HG03025 (cell line): ENCODE data around the gene RPS29.

ENCODE experiments used
- ATAC-seq: cut with Tn5 transposase; IDR thresholded peaks from one replicate; pipeline ENCODE4 v1.9.1; 2021; ENCODE audit warnings: mild to moderate bottlenecking, moderate library complexity; ENCODE audit not compliant: unreplicated experiment, low FRiP score

The RPS29 gene

DNA sequence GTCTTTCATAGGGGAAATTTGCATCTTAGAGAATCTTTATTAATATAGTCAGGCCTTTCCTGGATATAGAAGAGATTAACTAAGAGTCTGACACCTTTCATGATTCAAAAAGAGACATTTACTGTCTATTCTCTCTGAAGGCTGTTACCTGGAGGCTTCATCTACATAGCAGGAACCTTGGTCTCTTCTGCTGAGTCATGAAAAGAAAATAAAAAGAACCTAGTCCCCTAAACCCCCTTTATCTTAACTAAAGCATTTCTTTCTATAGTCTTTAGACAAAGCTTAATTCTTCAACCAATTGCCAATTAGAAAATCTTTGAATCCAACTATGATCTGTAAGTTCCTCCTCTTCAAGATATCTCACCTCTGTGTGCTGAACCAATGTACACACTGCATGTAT is 33.1 kb downstream of the RPS29 start:
- no peak for ATAC-seq

DNA sequence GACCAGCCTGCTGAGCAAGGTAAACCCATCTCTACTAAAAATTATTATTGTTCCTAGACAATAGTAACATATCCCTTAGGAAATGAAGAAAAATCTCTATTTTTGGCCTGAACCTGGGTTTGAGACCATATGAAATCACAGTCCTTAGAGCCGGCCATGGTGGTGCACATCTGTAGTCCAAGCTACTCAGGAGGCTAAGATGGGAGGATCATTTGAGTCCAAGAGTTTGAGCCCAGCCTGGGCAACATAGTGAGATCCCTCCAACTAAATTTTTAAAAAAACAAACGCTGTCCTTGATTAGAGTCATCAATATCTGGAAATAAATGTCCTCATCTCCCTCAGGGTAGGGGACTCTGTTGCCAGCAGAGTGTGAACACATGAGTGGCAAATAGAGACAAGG is 34.6 kb downstream of the RPS29 start:
- ATAC-seq, result no peak

DNA sequence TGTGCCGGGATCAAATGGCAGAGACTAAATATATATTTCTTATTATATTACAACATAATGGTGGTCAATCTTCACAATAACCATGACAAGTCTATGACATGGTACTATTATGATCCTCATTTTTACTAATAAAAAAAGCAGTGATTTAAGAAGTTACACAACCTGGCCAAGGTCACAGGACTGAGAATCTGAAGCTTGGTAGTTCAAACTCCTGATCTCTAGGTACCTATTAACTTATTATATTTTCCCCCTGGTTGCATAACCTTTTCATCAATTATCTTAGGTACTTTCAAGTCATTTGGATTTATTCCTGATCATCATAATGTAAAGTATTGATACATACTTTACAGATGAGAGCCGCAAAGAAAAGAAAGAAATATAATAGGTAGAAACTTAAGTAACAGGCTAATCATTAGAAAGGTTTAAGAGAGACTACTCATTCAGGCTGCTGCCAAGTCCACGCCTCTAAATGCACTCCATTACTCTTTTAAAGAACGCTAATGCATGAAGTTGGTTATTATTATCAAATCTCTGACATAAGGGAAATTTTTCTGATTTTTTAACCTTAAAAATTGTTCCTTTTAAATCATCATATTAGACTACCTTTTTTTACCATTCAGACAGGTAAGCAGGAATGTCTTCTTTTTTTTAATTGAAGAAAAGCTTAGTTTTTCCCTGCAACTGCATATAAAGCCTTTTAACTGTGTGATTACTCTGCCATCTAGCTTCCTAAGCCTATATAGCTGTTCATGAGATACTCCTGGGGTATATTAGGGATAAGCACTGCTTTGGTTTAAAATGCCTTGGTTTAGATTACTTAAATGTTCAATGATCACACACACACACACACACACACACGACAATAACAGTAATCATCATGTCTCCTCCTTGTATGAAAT is 35.6 kb downstream of the RPS29 start:
- ATAC-seq, result no peak

DNA sequence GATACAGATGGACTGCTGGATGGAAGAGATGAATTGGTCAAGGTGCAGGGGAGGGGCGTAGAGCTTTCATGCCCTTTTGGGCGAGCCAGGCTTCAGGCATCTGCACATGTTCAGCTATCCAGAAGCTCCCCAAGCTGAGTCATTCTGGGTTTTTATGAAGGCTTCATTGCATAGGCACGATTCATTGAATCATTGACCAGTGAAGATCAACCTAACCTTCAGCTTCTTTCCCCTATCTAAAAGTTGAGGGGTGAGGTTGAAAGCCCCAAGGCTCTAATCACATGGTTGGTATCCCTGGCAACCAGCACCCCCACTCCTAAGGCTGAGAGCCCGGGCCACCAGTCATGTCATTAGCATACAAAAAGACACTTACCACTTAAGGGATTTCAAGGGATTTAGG is 36.3 kb downstream of the RPS29 start:
- ATAC-seq, result no peak

DNA sequence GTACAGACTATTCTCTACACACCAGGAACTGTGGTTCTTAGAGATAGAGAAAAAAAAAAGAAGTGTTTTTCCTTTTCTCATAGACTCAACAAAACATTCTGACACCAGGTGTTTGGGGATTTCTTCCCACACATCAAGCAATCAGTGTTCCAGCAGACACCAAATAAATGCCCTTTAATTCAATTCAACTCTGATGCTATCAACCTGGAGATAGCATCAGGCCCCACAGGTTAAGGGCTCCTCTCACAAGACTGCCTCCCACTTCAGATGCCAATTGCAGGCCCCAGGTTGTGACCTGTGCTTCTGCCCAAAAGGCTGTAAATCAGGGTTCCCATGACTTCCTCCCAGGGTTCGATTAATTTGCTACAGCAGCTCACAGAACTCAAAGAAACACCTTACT is 36.7 kb downstream of the RPS29 start:
- ATAC-seq, result no peak

DNA sequence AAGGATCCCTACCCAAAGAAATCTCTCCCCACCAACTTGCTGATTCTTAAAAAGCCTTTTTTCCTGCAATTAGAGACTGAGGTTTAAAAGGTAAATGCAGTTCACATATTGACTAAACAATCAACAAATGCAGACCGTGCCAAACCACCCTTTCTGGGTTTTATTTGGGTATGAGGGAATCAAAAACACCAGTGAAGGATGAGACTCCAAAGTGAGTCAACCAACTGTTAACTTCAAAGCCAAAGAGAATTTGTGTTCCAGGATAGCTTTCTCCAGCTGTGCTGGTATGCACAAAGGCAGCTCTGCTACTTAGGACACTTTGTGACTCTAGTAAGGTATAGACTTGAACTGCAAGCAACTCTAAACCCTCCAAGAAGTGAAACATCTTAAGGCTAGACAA is 39.4 kb downstream of the RPS29 start:
- no peak for ATAC-seq

DNA sequence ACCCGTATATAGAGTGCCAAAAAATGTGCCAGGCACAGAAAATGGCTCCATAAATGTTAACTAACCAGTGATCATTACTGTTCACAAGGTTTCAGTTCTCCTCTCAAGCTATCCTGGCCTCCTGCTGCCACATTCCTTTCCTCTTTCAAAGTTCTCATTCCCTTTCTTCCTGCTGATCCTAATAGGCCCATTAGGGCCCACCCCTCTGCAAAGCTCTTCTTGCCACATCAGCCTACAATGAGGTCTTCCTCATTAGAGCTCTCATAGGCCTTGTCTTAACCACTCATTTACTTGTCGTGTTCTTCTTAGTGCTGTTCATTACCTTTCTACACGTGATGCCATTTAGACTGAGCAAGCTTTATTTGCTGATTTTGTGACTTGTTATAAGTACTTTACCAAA is 40.5 kb downstream of the RPS29 start:
- ATAC-seq, result no peak

DNA sequence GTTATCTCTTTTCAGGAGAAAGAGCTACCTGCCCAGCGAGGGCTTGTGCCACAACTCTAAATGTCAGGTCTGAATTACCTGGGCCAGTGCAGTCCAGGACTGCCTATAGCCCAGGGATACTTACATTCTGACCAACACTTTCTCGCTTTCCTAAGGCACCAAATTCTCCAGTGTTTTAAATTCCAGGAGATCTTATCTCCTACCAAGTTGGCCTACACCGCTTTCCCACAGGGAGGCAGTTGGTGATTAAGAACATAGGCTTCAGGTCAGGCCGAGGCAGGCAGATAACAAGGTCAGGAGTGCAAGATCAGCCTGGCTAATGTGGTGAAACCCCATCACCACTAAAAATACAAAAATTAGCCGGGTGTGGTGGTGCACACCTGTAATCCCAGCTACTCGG is 41.1 kb downstream of the RPS29 start:
- no peak for ATAC-seq

DNA sequence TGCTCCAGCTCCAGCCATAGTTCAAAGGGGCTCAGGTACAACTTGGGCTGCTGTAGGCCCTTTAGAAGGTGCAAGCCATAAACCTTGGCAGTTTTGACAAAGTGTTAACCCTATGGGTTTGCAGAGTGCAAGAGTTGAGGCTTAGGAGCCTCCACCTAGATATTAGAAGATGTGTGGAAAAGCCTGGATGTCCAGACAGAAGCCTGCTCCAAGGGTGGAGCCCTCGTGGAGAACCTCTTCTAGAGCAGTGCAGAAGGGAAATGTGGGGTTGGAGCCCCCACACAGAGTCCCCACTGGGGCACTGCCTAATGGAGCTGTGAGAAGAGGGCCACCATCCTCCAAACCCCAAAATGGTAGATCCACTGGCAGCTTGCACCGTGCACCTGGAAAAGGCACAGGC is 45.1 kb downstream of the RPS29 start:
- ATAC-seq, result no peak

DNA sequence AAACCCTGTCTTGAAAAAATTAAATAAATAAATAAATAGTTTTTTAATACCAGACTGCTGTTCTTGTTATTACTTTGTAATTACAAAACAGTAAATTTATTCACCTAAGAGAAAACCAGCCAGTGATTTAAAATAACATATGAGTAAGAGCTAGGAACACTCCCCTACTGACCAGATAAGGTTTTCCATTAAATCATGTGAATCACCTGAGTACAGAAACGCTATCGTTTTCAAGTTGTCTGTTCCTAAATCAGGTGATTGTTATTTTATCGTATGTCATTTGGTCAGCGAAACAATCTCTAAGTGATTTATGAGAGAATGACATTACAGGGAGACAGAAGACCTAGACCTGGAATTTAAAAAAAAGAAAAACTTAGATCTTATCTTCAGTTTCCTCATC is 47.3 kb downstream of the RPS29 start:
- no peak for ATAC-seq
